HG02610 (cell line): Measurements from ENCODE around the gene ZAP70.
A peak's percentile ranks its signal among the peaks of the same experiment; 100 is the strongest.
"Not testable (repeated sequence)": the region's sequence is repeated elsewhere in the genome, so short reads cannot be mapped to it uniquely, and the experiment has no call there.

Source experiments
- ATAC-seq: cut with Tn5 transposase; IDR thresholded peaks from one replicate; pipeline ENCODE4 v1.9.1; 2021; ENCODE audit warnings: mild to moderate bottlenecking, moderate library complexity; ENCODE audit not compliant: unreplicated experiment

The ZAP70 gene

GRCh38 chr2:97697252-97698235 is 15.8 kb upstream of the ZAP70 start:
- ATAC-seq, result peak; percentile 70

- no peak for ATAC-seq
Measured at GRCh38 chr2:97698530-97698929, 14.8 kb upstream of the ZAP70 start.

- ATAC-seq, result peak; percentile 43
Measured at GRCh38 chr2:97699765-97700444, 13.5 kb upstream of the ZAP70 start.

- ATAC-seq, result no peak
Measured at GRCh38 chr2:97701186-97701585, 12.2 kb upstream of the ZAP70 start.

GRCh38 chr2:97701851-97702465 is 11.4 kb upstream of the ZAP70 start:
- ATAC-seq, result no peak

GRCh38 chr2:97702731-97703470 is 10.5 kb upstream of the ZAP70 start:
- ATAC-seq, result no peak

- no peak for ATAC-seq
Measured at GRCh38 chr2:97703741-97704140, 9.6 kb upstream of the ZAP70 start.

GRCh38 chr2:97704989-97705388 is 8.4 kb upstream of the ZAP70 start:
- no peak for ATAC-seq

- ATAC-seq, result no peak
Measured at GRCh38 chr2:97706112-97706511, 7.3 kb upstream of the ZAP70 start.

- ATAC-seq, result no peak
Measured at GRCh38 chr2:97706708-97707345, 6.5 kb upstream of the ZAP70 start.

GRCh38 chr2:97707362-97708047 is 5.9 kb upstream of the ZAP70 start:
- no peak for ATAC-seq

- no peak for ATAC-seq
Measured at GRCh38 chr2:97708048-97708380, 5.4 kb upstream of the ZAP70 start.

GRCh38 chr2:97708608-97709007 is 4.8 kb upstream of the ZAP70 start:
- no peak for ATAC-seq

GRCh38 chr2:97711394-97711711 is 2.0 kb upstream of the ZAP70 start:
- ATAC-seq, result no peak

- ATAC-seq, result not testable (repeated sequence)
Measured at GRCh38 chr2:97712175-97712574, 1.2 kb upstream of the ZAP70 start.

- no peak for ATAC-seq
Measured at GRCh38 chr2:97712693-97713295, 582 bp upstream of the ZAP70 start.

- ATAC-seq, result no peak
Measured at GRCh38 chr2:97714084-97714949, 941 bp downstream of the ZAP70 start.

- no peak for ATAC-seq
Measured at GRCh38 chr2:97714950-97715652, 1.7 kb downstream of the ZAP70 start.
